A673 (cell line): ENCODE results near the gene DIPK1B.

ENCODE experiments used
- CTCF ChIP-seq: fragments of 300-800, 200-600 bp; sonication (generic); conservative IDR thresholded peaks from 2 replicates; pipeline ENCODE4 v1.5.1; 2017; ENCODE audit warnings: low read depth, mild to moderate bottlenecking, antibody characterized with exemption, low read length, moderate library complexity, mixed read lengths
- EZH2 ChIP-seq: fragments of 200-600 bp; sonication (generic); IDR thresholded peaks from 2 replicates; pipeline ENCODE4 v1.6.1; 2017; ENCODE audit warnings: borderline replicate concordance, low read depth, mild to moderate bottlenecking, mixed read lengths, antibody characterized with exemption, low read length; ENCODE audit not compliant: poor library complexity, severe bottlenecking

- TF ChIP-seq CTCF, result no peak
- TF ChIP-seq EZH2, result no peak
Measured at GRCh38 chr9:136750526-136750925, 38.2 kb downstream of the DIPK1B start.
